Measurements from ENCODE around the gene EAF2. TPM values are rescaled to one million over a fixed set of nuclear protein-coding genes. Genes with fewer than 3 reads are reported as not detected.

EAF2 gene
- total and polyA plus RNA-seq, 2 of the 13 experiments (the other 11 are each of a cell fraction or from before 2014, with no cell fraction given) = 4.0 to 14.6 TPM

DNA sequence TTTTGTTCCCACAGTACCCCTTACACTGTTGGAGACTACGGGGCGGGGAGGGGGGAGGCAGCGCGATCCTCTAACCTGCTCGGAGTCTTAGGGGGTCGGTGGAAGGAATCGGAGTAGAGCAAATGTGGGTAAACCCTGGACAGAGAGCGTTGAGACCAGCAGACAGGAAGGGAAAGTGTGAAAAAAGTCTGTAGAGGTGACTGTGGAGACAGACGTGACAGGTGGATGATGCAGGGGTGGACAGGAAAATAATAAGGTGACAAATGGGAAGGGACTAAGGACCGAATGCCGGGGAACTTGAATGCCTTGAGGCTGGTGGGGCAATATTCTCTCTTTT is 424 bp downstream of the EAF2 start (continued):
- no peak for TF ChIP-seq HIC2 (CRISPR knock-in tag; IDR thresholded peaks at IDR 0.05; ENCODE audit: low read depth)
- TF ChIP-seq, protein P1, sequence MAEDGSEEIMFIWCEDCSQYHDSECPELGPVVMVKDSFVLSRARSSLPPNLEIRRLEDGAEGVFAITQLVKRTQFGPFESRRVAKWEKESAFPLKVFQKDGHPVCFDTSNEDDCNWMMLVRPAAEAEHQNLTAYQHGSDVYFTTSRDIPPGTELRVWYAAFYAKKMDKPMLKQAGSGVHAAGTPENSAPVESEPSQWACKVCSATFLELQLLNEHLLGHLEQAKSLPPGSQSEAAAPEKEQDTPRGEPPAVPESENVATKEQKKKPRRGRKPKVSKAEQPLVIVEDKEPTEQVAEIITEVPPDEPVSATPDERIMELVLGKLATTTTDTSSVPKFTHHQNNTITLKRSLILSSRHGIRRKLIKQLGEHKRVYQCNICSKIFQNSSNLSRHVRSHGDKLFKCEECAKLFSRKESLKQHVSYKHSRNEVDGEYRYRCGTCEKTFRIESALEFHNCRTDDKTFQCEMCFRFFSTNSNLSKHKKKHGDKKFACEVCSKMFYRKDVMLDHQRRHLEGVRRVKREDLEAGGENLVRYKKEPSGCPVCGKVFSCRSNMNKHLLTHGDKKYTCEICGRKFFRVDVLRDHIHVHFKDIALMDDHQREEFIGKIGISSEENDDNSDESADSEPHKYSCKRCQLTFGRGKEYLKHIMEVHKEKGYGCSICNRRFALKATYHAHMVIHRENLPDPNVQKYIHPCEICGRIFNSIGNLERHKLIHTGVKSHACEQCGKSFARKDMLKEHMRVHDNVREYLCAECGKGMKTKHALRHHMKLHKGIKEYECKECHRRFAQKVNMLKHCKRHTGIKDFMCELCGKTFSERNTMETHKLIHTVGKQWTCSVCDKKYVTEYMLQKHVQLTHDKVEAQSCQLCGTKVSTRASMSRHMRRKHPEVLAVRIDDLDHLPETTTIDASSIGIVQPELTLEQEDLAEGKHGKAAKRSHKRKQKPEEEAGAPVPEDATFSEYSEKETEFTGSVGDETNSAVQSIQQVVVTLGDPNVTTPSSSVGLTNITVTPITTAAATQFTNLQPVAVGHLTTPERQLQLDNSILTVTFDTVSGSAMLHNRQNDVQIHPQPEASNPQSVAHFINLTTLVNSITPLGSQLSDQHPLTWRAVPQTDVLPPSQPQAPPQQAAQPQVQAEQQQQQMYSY (CRISPR knock-in tag; IDR thresholded peaks at IDR 0.05) = no peak
- 0 out of 2 replicates have a peak, but pooled peaks have one; percentile 3 for TF ChIP-seq ZSCAN20 (CRISPR knock-in tag; IDR thresholded peaks at IDR 0.05; ENCODE audit: borderline replicate concordance)
- TF ChIP-seq ZNF18 (CRISPR knock-in tag; IDR thresholded peaks at IDR 0.05; ENCODE audit: insufficient replicate concordance) = no peak
- no peak for TF ChIP-seq ZNF280D (CRISPR knock-in tag; IDR thresholded peaks at IDR 0.05)
- TF ChIP-seq SMYD3 (CRISPR knock-in tag; IDR thresholded peaks at IDR 0.05) = no peak

Measured in HepG2 (cell line).